Dermis blood vessel endothelial cell (primary cell): ENCODE results near the gene TOLLIP. TPM values are rescaled to one million over a fixed set of nuclear protein-coding genes. Genes with fewer than 3 reads are reported as not detected.

Experiments used
- DNase-seq: peaks from one replicate; pipeline ENCODE4 v3.0.0; 2010
- total RNA-seq: library from RNA; depleted of rRNA; stranded (reverse); fragments of >200 nt; gene quantifications from 2 replicates; pipeline ENCODE4 v1.2.3, GENCODE V29; 2014

The TOLLIP gene
- total RNA-seq, 1 donor from 2014 or later = 24.8 TPM

DNA sequence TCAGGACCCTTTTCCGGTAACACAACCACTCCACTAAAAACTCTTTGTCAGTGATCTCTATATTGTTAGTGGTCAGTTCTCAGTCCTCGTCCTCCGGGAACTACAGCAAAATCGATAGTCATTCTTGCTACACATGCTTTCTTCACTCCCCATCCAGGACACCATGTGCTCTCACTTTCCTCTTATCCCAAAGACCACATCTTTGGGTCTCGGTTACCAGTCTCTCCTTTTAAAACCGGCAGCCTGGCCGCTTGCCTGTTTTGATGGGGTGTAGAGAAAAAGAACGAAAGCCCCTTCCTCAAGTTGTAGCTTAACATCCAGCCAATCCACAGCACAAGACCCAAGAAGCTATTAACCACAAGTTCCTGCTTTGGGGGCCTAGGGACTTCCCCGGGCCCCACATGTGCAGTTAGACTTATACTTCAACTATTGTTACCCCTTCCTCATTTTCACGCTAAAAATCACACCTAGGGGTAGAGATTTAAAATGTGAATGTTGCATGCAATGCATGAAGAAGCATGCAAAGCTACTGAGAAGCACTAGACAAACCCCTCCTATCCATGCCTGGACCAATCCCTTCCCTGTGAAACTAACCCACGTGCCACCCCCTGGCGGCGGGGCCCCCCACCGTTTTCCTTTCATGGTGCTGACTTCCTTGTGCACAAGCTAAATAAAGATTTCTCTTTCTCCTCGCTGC is 1.5 kb upstream of the TOLLIP start:
- no peak for DNase-seq

DNA sequence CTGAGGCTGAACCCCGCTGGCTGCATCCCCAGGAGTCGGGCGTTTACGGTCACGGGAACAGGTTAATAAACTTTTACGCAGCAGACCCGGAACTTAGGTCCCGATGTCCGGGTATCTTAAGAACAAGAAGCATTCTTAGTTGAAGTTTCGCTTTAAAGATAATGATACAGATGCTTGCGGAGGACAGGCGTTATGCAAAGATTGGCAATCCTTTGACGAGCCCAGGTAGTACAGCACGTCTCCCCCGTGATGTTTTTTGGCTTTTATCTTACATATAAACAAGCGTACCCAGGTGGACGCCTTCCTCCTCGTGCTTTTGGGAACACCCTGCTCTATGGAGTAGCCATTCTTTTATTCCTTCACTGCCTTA is 871 bp upstream of the TOLLIP start:
- DNase-seq = no peak

DNA sequence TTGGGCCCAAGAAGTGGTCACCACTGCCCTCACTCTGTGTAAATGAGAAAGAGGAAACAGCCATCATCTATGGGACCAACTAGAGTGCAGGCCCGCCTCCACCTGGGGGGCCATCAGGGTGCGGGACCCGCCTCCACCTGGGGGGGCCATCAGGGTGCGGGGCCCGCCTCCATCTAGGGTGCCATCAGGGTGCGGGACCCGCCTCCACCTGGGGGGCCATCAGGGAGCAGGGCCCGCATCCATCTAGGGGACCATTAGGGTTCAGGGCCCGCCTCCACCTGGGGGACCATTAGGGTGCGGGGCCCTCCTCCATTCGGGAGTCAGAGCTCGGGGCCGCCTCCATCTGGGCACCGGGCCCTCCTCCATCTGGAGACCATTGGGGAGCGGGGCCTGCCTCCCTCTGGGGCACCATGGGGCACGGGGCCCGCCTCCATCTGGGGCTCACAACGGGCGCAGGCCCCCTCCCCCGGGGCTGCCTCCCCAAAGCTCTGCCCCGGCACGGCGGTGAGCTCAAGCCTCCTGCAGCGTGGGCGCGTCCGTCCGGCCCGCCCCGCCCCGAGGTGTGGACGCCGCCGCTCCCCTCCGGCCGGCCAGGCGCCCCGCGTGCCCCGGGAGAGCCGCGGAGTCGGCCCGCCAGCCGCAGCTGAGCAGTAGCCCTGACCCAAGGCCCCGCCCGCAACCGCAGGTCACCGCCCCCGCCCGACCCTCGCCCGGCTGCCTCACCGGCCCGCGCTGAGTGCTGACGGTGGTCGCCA is 512 bp downstream of the TOLLIP start:
- DNase-seq = no peak

GRCh38 chr11:1307998-1308742 is 1.3 kb downstream of the TOLLIP start:
- DNase-seq = no peak

- no peak for DNase-seq
These were observed 2.1 kb downstream of the TOLLIP start for GRCh38 chr11:1307163-1307870.

GRCh38 chr11:1306186-1307162 is 3.0 kb downstream of the TOLLIP start:
- DNase-seq = no peak

DNA sequence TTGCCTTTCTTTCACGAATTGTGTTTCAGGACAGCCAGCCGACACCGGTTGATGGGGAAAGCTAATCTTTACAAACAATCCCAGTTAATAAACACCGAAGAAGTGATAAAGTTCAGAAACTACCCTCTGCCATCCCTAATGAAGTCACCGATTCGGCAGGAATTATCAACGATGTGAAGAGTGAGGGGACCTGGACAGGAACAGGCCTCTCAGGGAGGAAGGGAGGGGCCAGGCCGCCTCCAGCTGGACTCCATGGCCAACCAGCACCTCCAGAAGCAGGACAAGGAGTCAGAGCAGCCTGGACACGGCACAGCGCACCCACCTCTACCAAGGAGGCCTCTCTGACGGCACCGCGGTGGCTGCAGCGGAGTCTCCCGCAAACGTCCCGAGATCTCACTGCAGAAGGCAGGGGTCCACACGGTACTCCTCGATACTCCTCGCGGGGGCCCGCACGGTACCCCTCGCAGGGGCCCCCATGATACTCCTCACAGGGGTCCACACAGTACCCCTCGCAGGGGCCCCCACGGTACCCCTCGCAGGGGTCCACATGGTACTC is 3.9 kb downstream of the TOLLIP start:
- DNase-seq = no peak

DNA sequence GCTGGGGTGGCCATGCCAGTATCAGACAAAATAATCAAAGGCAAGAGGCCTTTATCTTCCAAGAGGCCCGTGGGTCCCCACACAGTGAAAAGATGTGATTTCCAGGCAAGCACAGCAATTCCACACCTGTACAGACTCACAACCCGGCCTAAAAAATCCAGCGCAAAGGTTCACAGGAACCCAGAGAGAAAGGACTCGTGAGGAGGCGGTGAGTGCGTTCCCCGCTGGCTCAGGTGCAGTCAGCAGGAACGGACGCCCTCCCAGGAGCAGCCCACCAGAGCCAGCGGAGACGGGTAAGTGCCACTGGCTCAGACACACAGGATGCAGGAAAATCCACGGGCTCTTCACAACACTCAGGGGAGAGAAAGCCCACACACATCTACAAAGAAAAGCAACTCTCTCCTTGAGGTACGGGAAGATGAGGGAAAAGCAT is 4.4 kb downstream of the TOLLIP start:
- DNase-seq = no peak

- DNase-seq = no peak
These were observed 5.1 kb downstream of the TOLLIP start for GRCh38 chr11:1304380-1304779.

- DNase-seq = no peak
These were observed 5.5 kb downstream of the TOLLIP start for GRCh38 chr11:1303973-1304372.

DNA sequence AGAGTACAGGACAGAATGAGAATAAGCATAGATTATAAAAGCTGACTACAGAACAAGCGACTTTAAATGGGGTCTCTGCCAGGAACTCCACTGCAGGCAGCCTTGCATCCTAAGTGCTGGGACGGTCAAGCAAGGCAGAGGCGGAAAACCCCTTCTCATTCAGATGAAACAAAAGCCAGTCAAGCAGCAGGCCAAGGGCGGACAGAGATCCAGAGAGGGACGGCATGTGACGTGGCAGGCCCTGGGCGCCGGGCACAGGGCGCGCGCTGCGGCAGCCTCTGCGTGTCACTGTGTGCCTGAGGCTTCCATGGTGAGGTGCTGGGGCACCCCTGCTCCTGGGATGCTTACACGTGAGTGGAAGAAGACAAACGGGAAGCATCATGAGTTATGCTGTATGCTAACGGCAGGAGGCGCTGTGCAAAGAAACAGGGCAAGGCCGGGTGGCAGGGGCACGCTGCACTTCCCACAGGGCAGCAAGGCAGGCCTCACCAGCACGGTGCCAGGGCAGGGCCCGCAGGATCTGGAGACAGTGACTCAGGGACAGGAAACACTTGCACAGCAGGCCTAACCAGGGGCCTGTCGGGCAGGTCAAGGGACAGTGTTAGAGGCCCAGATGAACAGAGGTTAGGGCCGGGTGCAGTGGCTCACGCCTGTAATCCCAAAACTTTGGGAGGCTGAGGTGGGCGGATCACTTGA is 6.2 kb downstream of the TOLLIP start:
- peak; percentile 69 for DNase-seq

DNA sequence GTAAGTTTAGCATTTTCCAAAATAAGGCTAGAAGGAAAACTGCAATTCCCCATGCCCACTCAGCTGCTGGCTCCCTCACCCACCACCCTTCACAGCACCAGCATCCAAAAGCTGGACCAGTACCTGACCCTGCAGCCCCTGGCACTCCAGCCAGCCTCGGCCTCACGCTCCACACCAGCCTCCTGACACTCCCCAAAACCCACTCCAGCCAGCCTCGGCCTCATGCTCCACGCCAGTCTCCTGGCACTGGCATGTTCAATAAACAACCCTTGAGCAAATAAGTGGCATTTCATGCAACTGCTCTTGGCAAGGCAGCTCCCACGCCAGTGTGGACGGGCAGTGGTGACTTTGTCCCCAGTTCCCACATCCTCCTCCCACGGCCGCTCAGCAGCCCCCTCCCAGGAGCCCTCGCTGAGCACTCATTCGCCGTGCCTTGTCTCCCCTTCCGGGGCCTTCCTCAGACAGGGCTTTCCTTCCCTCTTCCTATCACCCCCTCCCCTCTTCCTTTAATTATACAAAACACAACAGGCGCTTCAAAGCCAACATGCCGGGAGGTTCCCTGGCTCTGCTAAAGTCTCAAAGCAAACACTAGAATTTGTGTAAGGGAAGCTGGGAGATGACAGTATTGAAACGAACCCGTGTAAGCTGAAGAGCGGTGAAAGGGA is 6.8 kb downstream of the TOLLIP start:
- no peak for DNase-seq

DNA sequence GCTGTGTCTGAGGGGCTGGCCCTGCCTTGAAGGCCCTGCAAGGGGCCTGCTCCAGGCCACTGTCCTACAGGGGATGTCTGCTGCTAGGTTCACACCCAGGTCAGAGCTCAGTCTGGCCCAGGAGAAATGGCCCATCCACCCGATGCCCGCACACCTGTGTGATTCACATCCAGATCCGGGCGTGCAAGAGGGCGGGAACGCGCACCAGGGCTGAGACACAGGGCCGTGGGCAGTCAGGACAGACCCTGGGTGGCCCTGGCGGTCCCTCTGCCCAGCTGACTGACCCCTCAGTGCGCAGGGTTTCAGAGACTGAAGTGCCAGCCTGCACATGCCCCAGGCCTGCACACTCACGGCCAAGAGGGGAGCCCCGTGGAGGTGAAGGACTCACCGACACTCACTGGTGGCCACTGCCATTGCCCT is 7.4 kb downstream of the TOLLIP start:
- no peak for DNase-seq

- no peak for DNase-seq
These were observed 8.0 kb downstream of the TOLLIP start for GRCh38 chr11:1301220-1302000.

DNA sequence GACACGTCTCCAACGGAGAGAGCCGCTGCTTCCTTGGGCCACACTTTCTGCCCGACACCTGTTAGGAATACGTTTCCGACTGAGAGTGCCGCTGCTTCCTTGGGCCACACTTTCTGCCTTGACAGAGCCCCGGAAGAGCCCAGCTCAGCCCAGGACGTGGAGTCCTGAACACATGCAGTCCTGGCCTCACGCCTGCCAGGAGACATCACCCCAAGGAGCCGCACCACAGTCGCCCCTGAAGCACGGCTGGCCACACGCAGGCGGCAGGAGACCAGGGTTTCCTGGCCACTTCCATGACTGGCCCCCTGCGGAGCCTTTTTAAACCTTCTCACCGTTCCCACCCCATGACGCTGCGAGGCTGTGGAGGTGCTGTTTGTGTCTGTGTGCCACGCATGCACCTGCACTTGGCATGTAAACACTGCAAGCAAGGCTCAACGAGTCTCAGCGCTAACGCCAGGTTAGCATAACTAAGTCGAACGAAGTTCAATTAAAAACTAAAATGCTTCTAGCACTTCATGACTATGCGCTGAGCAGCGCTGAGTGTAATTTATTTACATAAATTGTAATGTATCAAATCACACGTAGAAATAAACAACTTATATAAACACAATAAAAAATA is 8.8 kb downstream of the TOLLIP start:
- no peak for DNase-seq

DNA sequence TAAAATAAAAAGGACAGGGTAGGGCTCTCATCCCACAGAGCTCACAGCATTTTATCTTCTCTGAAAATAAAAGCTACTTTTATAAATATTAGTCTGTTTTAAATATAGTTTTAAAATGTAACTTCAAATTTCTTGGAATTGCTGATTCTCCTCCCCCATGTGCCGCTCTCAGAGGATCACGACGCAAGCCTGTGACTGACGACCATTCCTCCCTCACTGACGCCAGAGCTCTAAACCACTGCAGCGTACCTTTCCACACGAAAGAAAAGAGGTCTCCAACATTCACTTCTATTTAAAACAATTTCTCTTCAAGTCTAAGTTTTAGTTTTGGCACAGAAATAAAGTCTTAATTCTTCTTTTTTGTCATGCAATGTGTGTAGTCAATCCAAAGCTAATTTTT is 9.3 kb downstream of the TOLLIP start:
- DNase-seq = no peak

DNA sequence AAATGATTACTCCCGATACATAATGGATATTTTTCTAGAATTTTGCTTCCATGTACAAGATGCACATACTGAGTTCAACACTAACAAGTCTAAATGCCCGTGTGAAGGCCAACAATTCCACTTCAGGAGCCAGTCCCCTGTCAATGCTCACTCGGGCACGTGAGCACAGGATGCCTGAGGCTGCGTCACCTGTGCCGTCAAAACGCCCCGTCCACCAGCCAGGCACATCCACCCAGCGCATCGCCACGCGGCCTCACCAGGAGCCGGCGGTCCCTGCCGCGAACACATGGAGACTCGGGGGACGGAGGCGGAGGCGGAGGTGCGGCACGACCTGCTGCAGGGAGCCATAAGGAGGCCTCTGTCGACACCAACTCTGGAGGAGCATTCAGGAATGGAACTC is 9.8 kb downstream of the TOLLIP start:
- no peak for DNase-seq

DNA sequence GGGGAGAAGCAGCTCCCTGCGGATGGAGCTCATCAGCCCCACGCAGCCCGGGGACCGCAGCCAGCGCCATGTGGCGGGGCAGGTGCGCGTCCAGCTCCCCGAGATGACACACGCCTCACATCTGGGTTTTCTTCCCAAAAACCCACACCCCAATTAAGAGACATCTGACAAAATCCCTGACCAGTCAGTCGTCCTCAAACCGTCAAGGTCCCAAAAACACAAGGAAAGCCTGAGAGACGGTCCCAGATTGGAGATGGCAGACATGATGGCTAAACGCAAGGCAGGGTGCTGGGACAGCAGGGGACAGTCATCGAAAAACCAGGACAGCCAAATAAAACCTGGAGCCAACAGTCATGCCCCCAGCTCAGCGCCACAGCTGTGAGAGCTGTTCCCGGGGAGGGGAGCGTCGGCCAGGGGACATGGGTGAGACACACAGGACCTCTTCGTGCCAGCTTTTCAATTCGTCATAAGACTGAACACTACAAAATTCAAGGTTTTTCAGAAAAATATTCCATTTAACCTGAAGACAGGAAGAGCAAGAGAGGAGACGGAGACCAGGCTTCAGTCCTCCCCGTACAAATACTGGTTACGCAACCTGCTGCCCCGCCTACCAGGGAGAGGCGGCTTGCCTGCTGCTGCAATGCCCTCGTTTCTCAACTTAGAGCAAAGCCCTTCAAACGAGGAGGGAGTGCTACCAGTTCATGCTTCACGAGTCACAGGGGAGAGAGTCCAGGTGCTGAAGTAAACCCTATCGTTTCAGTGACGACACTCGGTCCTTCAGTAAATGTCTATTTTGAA is 10.5 kb downstream of the TOLLIP start:
- DNase-seq = no peak
